NCI-H1092 treated with DMSO at 0.1 percent for 48 hours (cell line): ENCODE results near the gene COQ3.

ENCODE experiments used
- DNase-seq: peaks from one replicate; lab custom pipeline; 2025; lab: John Stamatoyannopoulos, UW

COQ3 gene

GRCh38 chr6:99393698-99394531 is at the start of gene COQ3:
TSS of gene COQ3 (minus strand) at chr6:99394195. CDS start at chr6:99394179, 16 bp downstream.
- DNase-seq: peak; percentile 63

- DNase-seq: peak; percentile 11
These were observed 40.9 kb upstream of the COQ3 start for GRCh38 chr6:99434702-99435530.

GRCh38 chr6:99432877-99433276 is 38.9 kb upstream of the COQ3 start:
- DNase-seq: no peak

GRCh38 chr6:99431901-99432300 is 37.9 kb upstream of the COQ3 start:
- no peak for DNase-seq

- no peak for DNase-seq
These were observed 34.0 kb upstream of the COQ3 start for GRCh38 chr6:99427988-99428387.

- no peak for DNase-seq
These were observed 32.4 kb upstream of the COQ3 start for GRCh38 chr6:99426451-99426757.

- peak; percentile 92 for DNase-seq
These were observed 31.9 kb upstream of the COQ3 start for GRCh38 chr6:99425647-99426450.

- DNase-seq: peak; percentile 96
These were observed 31.0 kb upstream of the COQ3 start, which contains the start of gene PNISR for GRCh38 chr6:99424761-99425646. TSS of gene PNISR (minus strand) at chr6:99425308. CDS start at chr6:99414659, 10,649 bp downstream.

- no peak for DNase-seq
These were observed 30.0 kb upstream of the COQ3 start for GRCh38 chr6:99424022-99424421.

GRCh38 chr6:99422912-99423311 is 28.9 kb upstream of the COQ3 start:
- no peak for DNase-seq

- no peak for DNase-seq
These were observed 23.1 kb upstream of the COQ3 start for GRCh38 chr6:99416892-99417767.

GRCh38 chr6:99416226-99416625 is 22.2 kb upstream of the COQ3 start:
- no peak for DNase-seq

GRCh38 chr6:99415446-99415845 is 21.5 kb upstream of the COQ3 start:
- DNase-seq: no peak

GRCh38 chr6:99412065-99412464 is 18.1 kb upstream of the COQ3 start:
- no peak for DNase-seq

GRCh38 chr6:99409672-99410071 is 15.7 kb upstream of the COQ3 start:
- DNase-seq: no peak

- DNase-seq: no peak
These were observed 13.1 kb upstream of the COQ3 start for GRCh38 chr6:99407076-99407475.

- no peak for DNase-seq
These were observed 8.5 kb upstream of the COQ3 start for GRCh38 chr6:99402448-99402847.

GRCh38 chr6:99397287-99397686 is 3.3 kb upstream of the COQ3 start:
- no peak for DNase-seq

- no peak for DNase-seq
These were observed 663 bp downstream of the COQ3 start for GRCh38 chr6:99393366-99393697.

- no peak for DNase-seq
These were observed 3.1 kb downstream of the COQ3 start for GRCh38 chr6:99390896-99391295.
